Activated effector memory CD4-positive, alpha-beta T cell treated with Interleukin-2 at 50 U/mL for 16 hours (primary cell): Measurements from ENCODE around the gene JARID2.
"Not testable (repeated sequence)": the region's sequence is repeated elsewhere in the genome, so short reads cannot be mapped to it uniquely, and the experiment has no call there.

Source experiments
- DNase-seq: peaks from one replicate; pipeline ENCODE4 v3.0.0-alpha.2; 2020

JARID2 gene

DNA sequence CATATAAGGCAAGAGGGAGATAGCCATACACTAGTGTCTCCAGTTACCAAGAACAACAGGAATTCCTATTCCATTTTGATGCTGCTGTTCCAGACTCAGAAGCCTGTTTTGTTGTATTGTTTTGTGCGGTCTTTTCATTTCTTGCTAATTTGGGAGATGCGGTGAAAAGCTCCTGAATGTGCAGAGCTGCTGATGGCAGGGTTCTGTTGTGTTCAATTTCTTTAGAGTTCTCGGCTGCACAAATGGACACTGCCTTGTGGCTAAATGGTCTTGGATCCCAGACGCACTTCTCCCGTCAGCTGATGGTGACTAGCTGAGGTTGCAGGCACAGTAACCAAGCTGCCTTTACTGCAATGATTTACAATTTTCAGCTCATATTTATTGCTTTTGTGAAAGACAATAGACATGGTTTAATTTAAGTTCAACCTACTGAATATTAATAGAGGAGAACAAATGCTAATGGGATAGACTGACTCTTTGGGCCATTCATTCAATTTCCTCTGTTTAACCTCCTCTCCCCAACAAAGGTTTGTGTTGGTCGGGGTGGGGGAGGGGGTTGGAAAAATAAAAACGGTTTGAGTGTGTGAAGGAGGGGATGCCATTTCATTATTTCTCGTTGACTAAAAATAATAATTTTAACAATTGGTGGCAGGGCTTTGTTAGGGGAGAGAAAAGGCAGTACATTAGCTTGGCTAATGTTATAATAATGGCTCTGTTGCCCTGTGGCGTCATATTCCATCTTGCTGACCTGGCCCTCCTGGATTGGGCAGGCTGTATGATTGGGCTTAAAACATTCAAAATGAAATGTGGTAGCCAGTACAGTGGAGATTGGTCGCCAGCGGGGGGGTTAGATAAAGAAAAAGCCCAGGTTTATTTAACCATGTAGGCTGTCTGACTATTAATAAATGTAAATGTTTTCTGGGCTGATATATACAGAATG is 159.5 kb downstream of the JARID2 start:
- DNase-seq, result no peak

DNA sequence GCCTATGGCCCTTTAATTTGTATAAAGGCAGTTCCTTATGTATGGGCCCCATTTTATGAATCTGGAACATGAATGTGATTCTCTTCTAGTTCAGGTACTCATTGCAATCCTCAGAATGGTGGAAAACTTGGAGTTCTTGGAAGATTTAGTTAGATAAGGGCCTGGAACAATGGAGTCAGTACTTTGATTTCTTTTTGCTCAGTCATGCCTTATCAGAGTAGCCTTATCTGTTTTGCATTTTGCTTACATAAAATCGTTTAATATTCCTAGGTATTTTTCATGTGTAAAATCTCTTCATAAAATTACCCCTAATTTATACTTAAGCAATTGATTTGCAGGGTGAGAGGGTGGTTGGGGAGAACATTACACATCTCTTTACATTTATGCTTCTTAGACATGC is 160.6 kb downstream of the JARID2 start:
- no peak for DNase-seq

DNA sequence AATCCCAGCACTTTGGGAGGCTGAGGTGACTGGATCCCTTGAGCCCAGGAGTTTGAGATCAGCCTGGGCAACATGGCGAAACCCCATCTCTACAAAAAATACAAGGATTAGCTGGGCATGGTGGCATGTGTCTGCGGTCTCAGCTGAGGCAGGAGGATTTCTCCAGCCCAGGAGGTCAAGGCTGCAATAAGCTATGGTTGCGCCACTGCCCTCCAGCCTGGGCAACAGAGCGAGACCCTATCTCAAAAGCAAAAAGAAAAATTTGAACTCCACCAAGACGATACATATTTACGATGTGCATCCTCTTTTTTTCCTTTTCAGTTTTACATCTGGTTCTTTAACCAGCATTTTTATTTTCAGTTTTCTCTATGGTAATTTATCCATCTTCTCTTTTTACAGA is 162.1 kb downstream of the JARID2 start:
- DNase-seq, result no peak

DNA sequence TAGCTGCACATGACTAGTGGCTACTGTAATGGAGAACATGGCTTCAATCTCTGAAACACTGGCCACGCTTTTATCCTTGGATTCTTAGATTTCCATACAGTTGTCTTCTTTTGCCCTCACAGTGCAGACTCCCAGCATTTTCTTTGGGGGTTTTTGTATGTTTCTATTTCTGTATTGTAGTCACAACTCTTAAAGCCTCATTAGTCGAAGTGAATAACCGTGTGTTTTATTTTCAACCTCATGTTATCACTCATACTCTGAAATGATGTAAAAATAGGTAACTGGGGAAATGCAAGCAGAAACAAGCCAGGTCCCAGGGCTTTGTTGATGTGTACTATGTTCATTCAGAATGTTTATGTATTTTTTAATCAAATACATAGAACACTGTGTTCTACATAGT is 162.9 kb downstream of the JARID2 start:
- no peak for DNase-seq

DNA sequence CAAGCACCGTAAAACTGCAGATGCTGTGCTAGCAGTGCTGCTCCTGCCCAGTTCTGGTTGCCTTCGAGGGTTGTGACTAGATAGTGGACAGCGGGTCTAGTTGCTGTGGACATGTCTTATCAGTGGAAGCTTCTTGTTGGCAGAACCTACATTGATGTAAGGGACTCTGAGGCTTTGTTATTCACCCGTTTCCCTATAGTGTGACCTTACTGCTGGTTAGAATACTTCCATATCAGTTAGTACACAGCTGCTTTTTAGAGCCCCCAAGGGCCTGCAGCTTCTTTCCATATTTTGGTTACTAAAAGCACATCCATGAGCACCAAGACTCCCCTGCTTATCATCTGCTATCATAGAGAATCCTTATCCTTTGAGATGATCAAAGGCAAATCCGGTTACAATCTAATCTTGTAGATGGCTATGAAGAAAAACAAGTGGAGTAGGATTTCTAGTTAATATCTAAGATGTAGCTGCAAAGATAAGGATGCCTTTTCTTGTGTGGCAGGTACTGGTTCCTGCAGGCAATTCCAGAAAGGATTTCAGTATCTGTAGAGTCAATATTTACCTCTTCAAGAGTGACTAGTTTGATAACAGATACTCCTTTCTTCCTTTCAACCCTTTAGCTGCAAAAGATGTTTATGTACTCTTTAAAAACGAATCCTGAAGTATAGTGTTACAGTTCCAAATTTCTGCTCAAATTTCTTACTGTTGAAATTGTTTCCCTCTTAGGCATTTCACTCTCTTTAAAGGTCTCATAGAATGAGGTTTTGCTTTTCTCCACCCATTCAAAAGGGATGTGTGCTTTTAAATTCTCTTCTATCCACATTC is 163.6 kb downstream of the JARID2 start:
- DNase-seq, result no peak

DNA sequence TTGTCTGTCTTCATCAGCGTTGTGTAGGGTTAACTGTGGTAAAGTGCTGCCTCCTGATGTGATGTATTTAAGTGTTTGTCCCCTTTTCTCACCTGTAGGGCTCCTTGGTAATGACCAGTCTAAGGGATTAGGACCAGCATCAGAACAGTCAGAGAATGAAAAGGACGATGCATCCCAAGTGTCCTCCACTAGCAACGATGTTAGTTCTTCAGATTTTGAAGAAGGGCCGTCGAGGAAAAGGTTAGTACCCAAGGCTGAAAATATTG is 164.2 kb downstream of the JARID2 start:
- no peak for DNase-seq

DNA sequence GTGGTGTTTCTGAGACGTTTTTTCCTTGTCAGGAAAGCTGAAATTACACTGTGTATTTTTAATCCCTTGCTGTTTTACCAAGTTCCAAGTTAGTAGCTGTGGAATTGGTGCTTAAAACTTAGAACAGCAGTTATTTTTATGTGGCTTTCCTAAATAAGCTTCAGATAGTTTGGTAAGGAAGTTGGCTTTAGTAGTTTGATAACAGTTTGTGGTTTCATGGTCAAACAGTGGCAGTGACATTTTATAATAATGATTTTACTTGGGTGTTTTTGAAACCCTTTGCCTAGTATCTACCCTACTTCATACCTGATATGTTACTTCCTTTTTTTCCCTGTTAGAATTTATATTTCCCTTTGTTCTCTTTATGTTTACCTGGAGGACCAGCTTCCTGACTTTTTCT is 164.9 kb downstream of the JARID2 start:
- no peak for DNase-seq

DNA sequence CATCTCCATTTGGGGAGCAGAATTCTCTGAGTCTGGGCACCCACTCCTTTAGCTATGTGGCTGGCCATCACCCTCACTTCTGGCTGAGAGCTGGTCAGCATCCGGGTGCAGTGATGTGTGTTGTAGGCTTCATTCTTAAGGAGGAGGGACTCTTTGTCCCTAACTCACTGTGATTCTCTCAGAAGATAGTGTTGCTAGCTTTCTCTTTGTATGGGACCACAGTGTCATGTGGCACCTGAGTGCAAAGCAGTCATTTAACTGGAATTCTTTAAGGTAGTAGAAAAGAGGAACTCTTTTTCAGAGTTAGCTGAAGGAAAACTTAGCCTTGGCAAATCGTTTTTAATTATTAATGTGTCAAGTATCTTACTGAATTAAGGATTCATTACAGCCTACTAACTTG is 165.9 kb downstream of the JARID2 start:
- DNase-seq, result no peak

DNA sequence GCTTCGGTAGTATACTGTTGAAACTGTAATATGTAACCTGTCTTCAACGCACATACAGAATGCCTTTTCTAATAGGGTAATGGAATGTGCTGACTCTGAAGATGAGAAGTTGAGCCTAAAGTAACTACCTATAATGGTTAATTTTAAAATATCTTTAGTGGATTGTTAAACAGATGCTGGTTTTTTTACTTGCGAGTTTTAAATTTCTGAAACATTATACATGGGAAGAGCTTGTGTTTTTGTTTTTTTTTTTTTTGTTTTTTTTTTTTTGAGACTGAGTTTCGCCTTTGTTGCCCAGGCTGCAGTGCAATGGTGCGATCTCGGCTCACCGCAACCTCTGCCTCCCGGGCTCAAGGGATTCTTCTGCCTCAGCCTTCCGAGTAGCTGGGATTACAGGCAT is 166.9 kb downstream of the JARID2 start:
- DNase-seq, result no peak

DNA sequence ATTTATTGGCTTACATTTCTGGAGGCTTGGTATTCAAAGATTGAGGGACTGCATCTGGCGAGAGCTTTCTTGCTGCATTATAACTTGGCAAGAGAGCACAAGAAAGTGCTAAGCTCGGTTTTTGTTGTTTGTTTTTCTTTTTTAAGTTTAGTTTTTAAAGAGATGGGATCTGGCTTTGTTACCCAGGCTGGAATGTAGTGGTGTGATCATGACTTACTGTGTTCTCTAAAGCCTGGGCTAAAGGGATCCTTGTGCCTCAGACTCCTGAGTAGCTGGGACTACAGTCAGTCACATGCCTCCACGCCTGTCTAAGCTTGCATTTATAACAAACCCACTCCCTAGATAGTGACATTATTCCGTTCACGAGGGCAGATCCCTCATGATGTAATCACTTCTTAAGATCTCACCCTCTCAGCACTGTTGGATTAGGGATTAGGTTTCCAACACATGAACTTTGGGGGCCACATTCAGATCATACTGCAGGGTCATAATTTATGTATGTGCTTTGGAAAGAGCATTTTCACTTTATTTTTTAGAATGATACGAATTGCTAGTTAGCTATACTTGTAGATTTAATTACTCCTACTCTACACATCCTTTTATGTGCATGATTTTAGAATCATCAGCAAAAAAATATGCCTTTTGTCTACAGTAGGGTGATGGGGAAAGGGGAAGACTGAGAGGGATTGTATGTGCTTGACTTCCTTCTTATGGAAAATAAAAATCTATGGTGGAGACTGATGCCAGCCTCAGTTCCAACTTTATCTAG is 167.8 kb downstream of the JARID2 start:
- DNase-seq, result no peak

DNA sequence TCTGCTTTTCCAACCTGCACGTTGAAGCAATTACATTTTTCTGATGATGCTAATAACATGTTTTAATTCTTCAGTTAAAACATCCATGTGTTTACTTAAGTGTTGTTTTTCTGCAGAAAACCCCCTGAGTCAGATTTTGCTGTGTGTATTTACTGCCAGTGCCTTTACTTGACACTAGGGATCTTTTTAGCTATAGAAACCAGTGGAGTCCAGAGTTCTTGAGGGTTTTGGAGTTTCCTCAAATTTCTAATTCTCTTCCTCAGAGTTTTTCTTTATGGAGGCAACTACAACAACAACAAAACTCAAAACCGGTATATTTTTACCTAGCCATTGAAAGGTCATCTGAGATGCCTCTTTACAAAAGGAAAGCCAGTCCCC is 168.4 kb downstream of the JARID2 start:
- no peak for DNase-seq

DNA sequence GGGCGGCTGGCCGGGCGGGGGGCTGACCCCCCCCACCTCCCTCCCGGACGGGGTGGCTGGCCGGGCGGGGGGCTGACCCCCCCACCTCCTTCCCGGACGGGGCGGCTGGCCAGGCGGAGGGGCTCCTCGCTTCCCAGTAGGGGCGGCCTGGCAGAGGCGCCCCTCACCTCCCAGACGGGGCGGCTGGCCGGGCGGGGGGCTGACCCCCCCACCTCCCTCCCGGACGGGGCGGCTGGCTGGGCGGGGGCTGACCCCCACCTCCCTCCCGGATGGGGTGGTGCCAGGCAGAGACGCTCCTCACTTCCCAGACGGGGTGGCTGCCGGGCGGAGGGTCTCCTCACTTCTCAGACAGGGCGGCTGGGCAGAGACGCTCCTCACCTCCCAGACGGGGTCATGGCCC is 169.8 kb downstream of the JARID2 start:
- not testable (repeated sequence) for DNase-seq

DNA sequence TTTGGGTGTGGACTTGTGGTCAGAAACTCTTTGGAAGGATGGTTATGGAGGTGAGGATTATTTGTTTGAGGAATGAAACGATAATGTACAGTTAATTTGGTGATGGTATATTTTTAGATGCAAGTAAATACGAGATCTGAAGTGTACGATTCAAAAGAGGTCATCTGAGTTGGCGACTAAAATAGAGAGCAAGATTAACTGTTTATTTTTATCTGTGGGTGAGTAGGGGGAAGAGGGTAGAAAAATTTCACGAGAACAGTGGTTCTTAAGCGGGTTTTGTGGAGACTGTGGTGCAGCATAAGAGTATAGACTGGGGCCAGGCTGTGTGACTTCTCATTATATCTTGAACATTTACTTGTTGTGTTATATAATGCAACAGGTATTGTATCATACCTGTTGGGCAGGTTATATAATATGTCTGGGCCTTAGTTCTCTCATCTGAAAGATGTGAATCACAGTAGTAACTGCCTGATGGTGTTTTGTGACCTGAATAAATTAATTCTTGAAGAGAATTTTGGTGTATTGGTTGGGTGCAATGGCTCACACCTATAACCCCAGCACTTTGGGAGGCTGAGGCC is 171.2 kb downstream of the JARID2 start:
- no peak for DNase-seq

DNA sequence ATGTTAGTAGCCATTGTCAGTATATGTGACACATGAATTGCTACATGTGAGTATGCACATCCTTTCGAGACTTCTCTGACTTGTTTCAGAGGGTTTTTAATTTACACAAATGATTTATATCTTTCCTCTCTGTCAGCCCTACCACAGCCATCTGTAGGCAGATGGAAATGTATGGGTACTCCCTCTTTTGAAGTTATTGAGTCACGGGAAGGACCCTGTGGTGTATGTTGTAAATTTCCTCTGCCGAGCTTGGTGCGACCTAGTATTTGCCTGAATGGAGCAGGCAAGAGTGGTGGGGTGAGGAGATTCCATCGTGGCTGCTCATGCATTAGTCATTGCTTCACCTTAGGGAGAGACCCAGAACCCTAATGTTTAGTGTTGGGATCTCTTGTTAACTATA is 171.9 kb downstream of the JARID2 start:
- DNase-seq, result no peak

DNA sequence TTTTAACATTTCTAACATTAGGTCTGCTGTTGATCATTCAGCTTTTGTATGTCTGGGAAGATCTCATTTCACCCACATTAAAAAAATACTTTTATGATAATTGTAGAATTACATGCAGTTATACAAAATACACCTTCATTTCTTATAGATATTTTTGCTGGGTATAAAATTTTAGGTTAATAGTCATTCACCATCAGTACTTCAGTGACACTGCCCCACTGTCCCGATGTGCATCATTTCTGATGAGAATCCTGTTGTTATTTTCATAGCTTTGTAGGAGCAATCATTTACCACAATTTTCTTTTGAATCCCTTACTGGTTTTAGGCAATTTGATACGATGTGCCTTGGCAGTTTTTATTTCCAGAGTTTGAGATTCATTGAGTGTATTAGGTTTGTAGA is 173.6 kb downstream of the JARID2 start:
- no peak for DNase-seq

DNA sequence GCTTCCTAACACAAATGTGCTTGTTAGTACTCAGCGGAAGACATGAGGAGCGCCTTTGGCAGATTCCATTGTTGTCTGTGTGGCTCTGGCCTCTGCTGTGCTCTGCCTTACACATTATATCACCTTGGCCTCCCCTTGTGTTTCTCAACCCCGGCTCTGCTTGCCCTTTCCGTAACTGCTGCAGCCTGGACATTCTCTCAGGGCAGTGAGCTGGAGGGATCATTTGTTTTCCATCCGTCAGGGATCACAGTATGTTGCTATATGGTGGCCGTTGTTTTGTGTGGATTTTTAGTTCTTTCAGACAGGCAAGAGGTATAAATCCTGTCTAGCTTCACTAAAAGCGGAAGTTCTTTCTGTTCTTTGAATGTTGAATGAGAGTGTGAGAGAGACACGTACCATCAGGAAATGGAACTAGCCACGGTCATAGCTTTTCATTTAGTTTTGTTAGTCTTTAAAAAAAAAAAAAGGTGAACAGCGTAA is 175.1 kb downstream of the JARID2 start:
- no peak for DNase-seq

DNA sequence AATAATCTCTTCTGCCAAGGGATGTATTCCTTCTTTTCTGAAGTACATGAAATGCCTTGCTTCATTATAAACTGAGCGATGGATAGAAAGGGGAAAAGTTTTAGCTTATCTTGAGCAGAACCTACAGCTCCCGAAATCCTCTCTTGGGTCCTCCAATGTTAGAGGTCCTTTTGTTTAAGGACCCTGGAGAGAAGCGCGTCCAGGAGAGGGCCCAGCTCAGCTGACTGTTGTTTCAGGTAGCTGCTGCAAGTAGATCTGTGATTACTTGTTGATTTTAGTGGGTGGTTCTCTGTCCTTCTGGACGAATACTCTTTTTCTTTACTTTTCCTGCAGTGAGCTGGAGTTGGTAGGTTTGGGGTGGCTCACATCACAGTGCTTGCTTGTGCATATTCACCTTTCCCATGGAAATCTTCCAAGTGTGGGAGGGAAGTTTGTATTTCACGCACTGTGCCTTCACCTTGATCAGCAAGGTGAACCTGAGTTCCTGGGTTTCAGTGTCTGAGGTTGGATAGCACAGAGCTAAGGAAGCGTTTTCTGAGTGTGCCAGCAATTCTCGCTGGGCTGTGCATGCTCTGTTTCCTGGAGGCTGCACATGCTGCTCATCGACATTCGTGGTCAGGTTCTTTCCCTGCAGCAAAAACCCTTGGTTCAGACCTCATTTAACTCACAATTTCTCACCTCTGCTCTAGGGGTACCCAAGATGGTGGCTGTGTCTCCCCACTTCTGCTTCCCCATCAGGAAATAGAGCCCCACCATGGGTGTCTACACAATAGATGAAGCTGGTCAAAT is 176.3 kb downstream of the JARID2 start:
- no peak for DNase-seq

DNA sequence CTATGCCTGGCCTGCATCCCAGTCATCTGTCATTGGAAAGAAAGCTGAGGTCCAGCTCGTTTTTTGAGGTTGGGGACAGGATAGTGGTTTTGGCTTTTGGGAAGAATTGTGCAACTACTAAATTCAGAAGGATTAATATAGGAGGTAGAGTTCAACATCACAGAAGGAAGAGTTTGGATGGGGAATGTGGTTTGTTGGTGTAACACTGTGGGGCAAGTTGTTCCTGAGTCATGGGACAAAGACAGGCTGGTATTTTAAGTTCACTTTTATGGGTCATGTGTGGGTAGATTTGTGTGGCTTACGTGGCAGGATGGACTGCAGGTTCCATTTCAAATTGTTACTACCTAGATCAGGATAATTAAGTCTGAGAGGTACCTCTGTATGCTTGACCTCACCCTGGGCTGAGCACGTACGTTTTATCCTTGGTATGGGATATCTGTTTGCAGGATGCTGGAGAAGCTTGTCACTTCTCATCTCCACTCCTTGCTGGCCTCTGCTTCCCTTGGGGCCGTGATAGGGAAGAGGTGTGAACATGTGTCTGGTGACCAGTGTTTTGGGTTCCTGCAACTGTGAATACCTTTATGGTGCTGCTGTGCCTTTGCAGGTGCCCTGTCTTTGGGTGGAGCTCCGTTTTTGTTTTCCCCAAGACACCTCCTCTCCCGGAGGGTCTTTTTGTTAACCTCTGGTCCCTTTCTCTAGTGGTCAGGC is 177.6 kb downstream of the JARID2 start:
- DNase-seq, result no peak

DNA sequence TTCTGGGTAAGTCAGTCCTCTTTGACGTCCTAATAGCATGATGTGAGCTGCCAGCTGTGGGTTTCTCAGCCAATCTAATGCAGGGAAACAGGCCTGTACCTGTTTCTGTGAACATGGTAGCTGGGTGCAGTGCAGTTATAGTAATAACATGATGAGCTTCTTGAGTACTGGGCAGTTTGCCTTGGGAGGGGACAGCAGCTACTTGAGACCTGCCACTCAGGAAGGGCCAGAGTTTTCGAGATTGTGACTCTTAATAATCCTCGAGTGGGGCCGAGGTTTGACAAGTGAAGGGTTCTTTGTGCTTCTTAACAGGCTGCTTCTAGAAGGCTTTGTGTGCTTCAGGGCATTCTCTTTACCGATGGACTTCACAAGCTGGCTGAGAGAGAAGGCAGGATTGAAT is 180.1 kb downstream of the JARID2 start:
- DNase-seq, result no peak

DNA sequence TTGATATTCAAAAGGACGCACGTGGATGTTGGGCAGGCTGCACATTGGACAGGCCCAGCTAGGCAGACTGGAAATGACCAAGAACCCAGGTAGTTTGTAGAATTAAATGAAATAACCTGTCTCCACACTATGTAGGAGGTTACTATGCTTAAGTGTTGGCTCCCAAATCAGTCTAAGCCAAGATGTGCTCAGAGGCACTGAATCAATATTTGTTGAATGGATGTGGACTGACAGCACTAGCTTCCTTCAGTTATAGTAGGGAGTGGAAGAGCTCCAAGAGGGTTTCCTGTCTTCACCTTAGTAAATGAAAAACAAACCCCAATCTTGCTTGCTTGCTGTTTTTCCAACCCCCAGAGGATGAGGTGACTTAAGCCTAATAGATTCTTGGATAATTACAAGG is 180.5 kb downstream of the JARID2 start:
- DNase-seq, result no peak

DNA sequence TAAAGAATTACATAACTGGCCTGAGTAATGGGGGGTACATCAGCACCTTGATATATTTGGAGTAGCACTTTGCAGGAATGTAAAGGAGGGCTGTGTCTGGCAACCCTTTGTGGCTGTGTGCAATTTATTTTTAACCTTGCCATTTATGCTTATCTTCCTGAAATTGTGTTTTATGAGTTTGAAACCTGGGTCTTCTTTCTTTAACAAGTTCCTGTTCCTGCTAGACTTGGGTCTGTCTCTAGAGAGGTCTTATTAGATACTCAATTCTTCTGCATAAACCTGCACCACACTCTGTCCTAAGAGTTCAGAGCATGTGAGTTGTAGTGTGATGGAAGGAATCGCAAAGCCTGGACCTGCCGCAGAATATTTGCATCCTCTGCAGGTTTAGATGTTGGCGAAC is 181.0 kb downstream of the JARID2 start:
- DNase-seq, result no peak
